GM23248 (cell line): ENCODE data around the gene PIF1. TPM values are rescaled to one million over a fixed set of nuclear protein-coding genes. Genes with fewer than 3 reads are reported as not detected.

Experiments used
- DNase-seq: peaks from one replicate; pipeline ENCODE4 v3.0.0-alpha.2; 2015
- H2AFZ ChIP-seq: fragments of 200-600 bp; sonication (generic); 2 replicates; pipeline ENCODE4 v1.6.1; 2016; ENCODE audit warnings: antibody characterized with exemption
- H3F3A ChIP-seq: fragments of 200-600 bp; sonication (generic); 2 replicates; pipeline ENCODE4 v1.6.1; 2016; ENCODE audit warnings: mild to moderate bottlenecking, antibody characterized with exemption, mixed run types; ENCODE audit not compliant: insufficient read depth
- H3K27ac ChIP-seq: fragments of 200-600 bp; sonication (generic); 2 replicates; pipeline ENCODE4 v1.5.1; 2016; ENCODE audit warnings: mild to moderate bottlenecking
- H3K27me3 ChIP-seq: fragments of 200-600 bp; sonication (generic); replicated peaks from 2 replicates; pipeline ENCODE4 v1.6.1; 2016; ENCODE audit warnings: mild to moderate bottlenecking; ENCODE audit not compliant: insufficient read depth
- H3K36me3 ChIP-seq: fragments of 200-600 bp; sonication (generic); 2 replicates; pipeline ENCODE4 v1.6.1; 2016; ENCODE audit warnings: low read depth, mild to moderate bottlenecking
- H3K4me1 ChIP-seq: fragments of 200-600 bp; sonication (generic); 2 replicates; pipeline ENCODE4 v1.6.1; 2016; ENCODE audit warnings: mild to moderate bottlenecking; ENCODE audit not compliant: insufficient read depth
- H3K4me2 ChIP-seq: fragments of 200-600 bp; sonication (generic); one replicate; pipeline ENCODE4 v1.6.1; 2016; ENCODE audit warnings: mild to moderate bottlenecking; ENCODE audit not compliant: unreplicated experiment
- H3K4me3 ChIP-seq: fragments of 200-600 bp; sonication (generic); 2 replicates; pipeline ENCODE4 v1.5.1; 2016; ENCODE audit warnings: mild to moderate bottlenecking
- H3K79me2 ChIP-seq: fragments of 200-600 bp; sonication (generic); 2 replicates; pipeline ENCODE4 v1.6.1; 2016; ENCODE audit warnings: mild to moderate bottlenecking; ENCODE audit not compliant: insufficient read depth
- H3K9ac ChIP-seq: fragments of 200-600 bp; sonication (generic); 2 replicates; pipeline ENCODE4 v1.6.1; 2016; ENCODE audit warnings: mild to moderate bottlenecking
- H3K9me2 ChIP-seq: fragments of 200-600 bp; sonication (generic); 2 replicates; pipeline ENCODE4 v1.6.1; 2016; ENCODE audit warnings: mixed run types, mild to moderate bottlenecking, moderate library complexity; ENCODE audit not compliant: insufficient read depth
- H3K9me3 ChIP-seq: fragments of 200-600 bp; sonication (generic); one replicate; pipeline ENCODE4 v1.6.1; 2017; ENCODE audit warnings: low read depth
- H4K20me1 ChIP-seq: fragments of 200-600 bp; sonication (generic); 2 replicates; pipeline ENCODE4 v1.6.0; 2016; ENCODE audit not compliant: insufficient read depth
- EZH2 ChIP-seq: fragments of 200-600 bp; sonication (generic); IDR thresholded peaks from 2 replicates; pipeline ENCODE4 v1.6.1; 2018; ENCODE audit warnings: antibody characterized with exemption, mild to moderate bottlenecking; ENCODE audit not compliant: insufficient read depth, poor library complexity, severe bottlenecking
- EZH2phosphoT487 ChIP-seq: fragments of 200-600 bp; sonication (generic); IDR thresholded peaks from 2 replicates; pipeline ENCODE4 v1.6.1; 2018; ENCODE audit warnings: antibody characterized with exemption, moderate library complexity, mild to moderate bottlenecking, low read depth; ENCODE audit not compliant: insufficient read depth
- WGBS, 2 experiments: methylation state at CpG; one replicate each; pipeline ENCODE4 v1.1.6; 2015 to 2017; ENCODE audit warnings: low lambda C conversion rate in 2 of 2, low coverage in 1 of 2; ENCODE audit errors: missing lambda C conversion rate in 2 of 2; 5-methylcytosine and 5-hydroxymethylcytosine counted together
- in situ Hi-C: fragments of 300-500 bp; cut with MboI; formaldehyde crosslinking; loops from 2 replicates; pipeline ENCODE4 v1.15.0; 2020
- polyA plus RNA-seq: library from polyadenylated mRNA; unstranded; fragments of >200 nt; fragmentation: Nextera tagmentation; extraction: Ambion mirVana; gene quantifications from 2 replicates; pipeline ENCODE4 v1.2.1, GENCODE V29; 2016
- total RNA-seq: library from RNA; depleted of rRNA; stranded (reverse); fragments of >200 nt; shearing (Covaris generic); gene quantifications from 2 replicates; pipeline ENCODE4 v1.2.3, GENCODE V29; 2014

Gene PIF1
- total and polyA plus RNA-seq, 2 experiments from 2014 or later = 7.0 to 9.7 TPM

DNA sequence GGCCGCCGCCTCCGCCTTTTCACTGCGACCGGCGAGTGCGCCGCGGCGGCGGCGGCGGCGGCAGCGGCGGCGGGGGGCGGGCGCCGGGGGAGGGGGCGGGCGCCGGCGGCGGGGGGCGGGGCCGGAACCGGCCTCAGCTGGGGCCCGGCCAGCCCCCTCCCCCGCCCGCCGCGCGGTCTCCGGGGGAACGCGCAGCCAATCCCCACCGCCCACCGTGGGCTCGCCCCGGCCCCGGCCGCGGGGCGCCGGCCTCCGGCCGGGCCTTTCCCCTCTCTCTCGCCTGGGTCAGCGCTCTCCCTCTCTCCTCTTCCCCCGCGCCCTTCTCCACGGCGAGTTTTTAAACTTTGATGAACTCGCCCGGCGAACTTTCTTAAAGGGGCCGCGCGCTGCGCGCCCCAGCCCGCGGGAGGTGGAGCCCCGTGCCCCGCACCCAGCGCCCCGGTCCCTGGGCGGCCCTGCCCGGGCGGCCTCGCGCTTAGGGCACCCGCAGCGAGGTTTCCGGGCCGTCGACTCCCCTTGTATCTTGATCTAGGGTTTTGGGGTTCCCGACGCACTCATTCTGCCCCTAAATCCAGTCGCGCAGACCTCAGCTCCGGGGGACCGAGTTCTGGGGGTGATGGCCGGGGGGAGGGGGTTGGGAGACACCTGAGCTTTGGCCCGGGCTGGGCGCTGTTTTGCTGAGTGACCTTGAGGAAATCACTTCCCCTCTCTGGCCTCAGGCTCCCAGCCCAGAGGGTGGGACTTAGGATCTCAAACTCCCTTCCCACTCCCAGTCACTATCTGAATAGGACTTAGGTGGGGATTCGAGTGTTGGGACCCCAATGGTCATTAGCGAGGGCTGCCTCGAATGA, 49.7 kb downstream of the PIF1 start, which contains the start of gene RBPMS2:
RBPMS2 (minus strand) TSS at position 39 of the 851 bp plus-strand sequence. CDS start 270 bp downstream, outside the sequence.
- peak within 1 kb of the TSS; percentile 83 for H3K4me2 ChIP-seq
- no peaks in the 10 kb centered on the region for H3K9me3 ChIP-seq
- H3K4me3 ChIP-seq = peak within 1 kb of the TSS; percentile 68
- H3K4me1 ChIP-seq = no peaks in the 10 kb centered on the region
- no peaks in the 10 kb centered on the region for H3K36me3 ChIP-seq
- H3K79me2 ChIP-seq = no peaks in the 10 kb centered on the region
- in situ Hi-C loops = no loop called here
- no peak within 1 kb of the TSS for H3K27ac ChIP-seq
- H3K9me2 ChIP-seq = no peaks in the 10 kb centered on the region
- H4K20me1 ChIP-seq = no peaks in the 10 kb centered on the region
- 3% methylated on average over 40 to 61 of the region's 90 CpGs for WGBS, 2 experiments
- H3F3A ChIP-seq = no peaks in the 10 kb centered on the region
- DNase-seq = peak; percentile 48
- peak within 1 kb of the TSS; percentile 78 for H2AFZ ChIP-seq
- peaks cover 4% of the 10 kb centered on the region; the same call in 1 of the 2 replicates for H3K27me3 ChIP-seq
- H3K9ac ChIP-seq = peak within 1 kb of the TSS; percentile 26; the same call in 1 of the 2 replicates
- TF ChIP-seq EZH2phosphoT487 (no peak), EZH2 (no peak)

DNA sequence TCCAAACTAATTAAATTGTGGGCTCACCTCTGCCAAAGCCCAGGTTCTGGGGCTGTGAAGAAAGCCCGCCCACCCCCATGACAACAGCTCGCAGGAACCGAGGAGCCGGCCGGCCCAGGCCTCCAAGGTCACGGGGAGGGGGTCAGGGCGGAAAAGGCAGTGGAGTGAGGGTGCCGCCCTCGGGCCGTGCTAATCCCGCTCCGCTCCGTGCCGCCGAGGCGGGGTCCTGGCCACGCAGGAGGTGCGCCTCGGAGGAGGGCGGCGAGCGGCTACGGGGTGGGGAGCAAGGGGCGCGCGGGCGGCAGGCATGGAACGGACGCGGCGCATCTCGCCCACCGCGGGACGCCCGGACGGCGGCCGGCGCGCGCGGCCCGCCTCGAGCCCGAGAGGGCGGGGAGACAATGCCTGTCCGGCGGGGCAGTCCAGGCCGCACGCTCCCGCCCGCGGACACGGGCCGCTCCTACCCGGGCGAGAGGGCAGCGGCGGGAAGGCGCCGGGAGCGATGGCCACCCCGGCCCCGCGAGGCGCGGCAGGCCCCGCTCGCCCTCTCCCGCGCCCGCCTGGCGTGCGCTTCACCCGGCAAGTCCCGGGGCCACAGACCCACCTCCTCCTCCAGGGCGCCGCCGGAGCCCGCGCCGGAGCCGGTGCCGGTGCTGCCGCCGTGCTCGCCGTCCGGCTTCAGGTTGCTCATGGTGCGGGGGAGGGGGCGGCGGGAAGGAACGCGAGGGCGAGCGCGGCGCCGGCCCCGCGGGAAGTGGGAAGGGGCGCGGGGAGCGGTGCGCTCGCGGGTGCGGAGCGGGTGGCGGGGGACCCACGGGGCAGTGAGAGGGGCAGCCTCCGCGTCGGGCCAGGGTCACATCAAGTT, 50.6 kb downstream of the PIF1 start:
- Histone ChIP-seq H3F3A (no peaks in the 10 kb centered on the region), H3K4me1 (no peaks in the 10 kb centered on the region), H4K20me1 (no peaks in the 10 kb centered on the region), H3K4me3 (peak overlapping the region; percentile 66), H2AFZ (peak overlapping the region; percentile 63), H3K9me3 (no peaks in the 10 kb centered on the region), H3K79me2 (no peaks in the 10 kb centered on the region), H3K9me2 (no peaks in the 10 kb centered on the region), H3K27me3 (peaks cover 4% of the 10 kb centered on the region; the same call in 1 of the 2 replicates), H3K9ac (no peak overlapping the region), H3K27ac (no peak overlapping the region), H3K36me3 (no peaks in the 10 kb centered on the region), H3K4me2 (peak overlapping the region; percentile 57)
- DNase-seq = peak; percentile 43
- in situ Hi-C loops = no loop called here
- no peak for TF ChIP-seq EZH2phosphoT487
- WGBS, 2 experiments = 4 to 6% methylated on average over 26 to 75 of the region's 115 CpGs

DNA sequence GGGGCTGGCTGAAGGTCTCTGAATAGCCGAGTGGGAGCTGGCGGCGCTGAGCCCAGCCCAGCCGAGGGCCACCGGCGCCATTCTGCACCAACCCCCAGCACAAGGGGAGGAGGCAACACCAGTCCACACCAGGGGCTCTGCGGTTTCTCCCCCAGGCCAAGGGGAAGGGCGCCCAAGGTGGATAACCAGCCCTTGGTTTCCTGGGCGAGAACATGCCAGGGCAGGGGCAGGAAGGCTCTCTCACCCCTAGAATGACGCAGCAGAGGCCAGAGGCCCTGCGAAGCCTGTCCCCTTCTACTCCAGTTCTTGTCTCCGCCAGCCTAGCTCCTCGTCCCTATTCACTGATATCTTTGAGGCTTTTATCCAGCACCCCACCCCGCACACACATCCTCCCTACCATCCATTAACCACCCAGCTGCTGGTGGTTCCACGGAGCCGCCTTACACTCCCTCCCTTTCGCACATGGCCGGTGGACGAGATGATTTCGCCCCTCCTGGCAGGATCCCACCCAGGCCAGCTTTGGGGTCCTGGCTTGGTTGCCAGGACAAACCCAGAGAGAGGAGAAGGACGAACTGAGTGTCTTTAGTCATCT, 51.3 kb downstream of the PIF1 start:
- Histone ChIP-seq H3F3A (no peaks in the 10 kb centered on the region), H3K79me2 (no peaks in the 10 kb centered on the region), H3K36me3 (no peaks in the 10 kb centered on the region), H3K27me3 (peaks cover 4% of the 10 kb centered on the region; the same call in 1 of the 2 replicates), H3K9ac (no peak overlapping the region), H3K9me2 (no peaks in the 10 kb centered on the region), H3K9me3 (no peaks in the 10 kb centered on the region), H3K4me1 (no peaks in the 10 kb centered on the region), H3K4me2 (no peak overlapping the region), H4K20me1 (no peaks in the 10 kb centered on the region), H3K4me3 (no peak overlapping the region), H3K27ac (no peak overlapping the region), H2AFZ (no peak overlapping the region)
- 78% methylated on average over 19 to 21 of the region's 21 CpGs for WGBS, 2 experiments
- in situ Hi-C loops = no loop called here
- TF ChIP-seq EZH2phosphoT487 (no peak), EZH2 (peak; percentile 47)
- no peak for DNase-seq

DNA sequence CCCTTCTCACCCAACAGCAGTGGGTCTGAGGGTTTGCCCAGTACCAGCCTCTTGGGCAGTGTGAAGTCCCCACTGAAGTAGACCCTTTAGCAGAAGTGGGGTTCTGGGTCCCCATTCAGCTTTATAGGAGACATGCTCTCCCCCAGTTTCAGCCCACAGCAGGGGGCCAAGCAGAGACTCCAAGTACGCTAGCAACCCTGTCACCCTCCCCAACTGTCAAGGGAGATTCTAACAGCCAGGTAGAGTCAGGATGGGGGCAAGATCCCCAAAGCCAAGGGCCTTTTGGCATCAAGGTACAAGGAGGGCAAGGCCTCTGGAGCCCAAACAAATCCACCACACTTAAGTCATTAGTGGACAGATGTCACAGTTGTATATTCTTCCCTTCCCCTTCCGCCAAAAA, 51.8 kb downstream of the PIF1 start:
- Histone ChIP-seq H3K4me1 (no peaks in the 10 kb centered on the region), H3K4me2 (no peak overlapping the region), H3K27ac (no peak overlapping the region), H3K9me2 (no peaks in the 10 kb centered on the region), H3K79me2 (no peaks in the 10 kb centered on the region), H3K36me3 (no peaks in the 10 kb centered on the region), H3K27me3 (peaks cover 4% of the 10 kb centered on the region; the same call in 1 of the 2 replicates), H4K20me1 (no peaks in the 10 kb centered on the region), H2AFZ (no peak overlapping the region), H3K4me3 (no peak overlapping the region), H3F3A (no peaks in the 10 kb centered on the region), H3K9me3 (no peaks in the 10 kb centered on the region), H3K9ac (no peak overlapping the region)
- no peak for TF ChIP-seq EZH2phosphoT487
- TF ChIP-seq EZH2 = no peak
- WGBS, 2 experiments = 93 to 100% methylated on average over 2 of the region's 2 CpGs
- in situ Hi-C loops = no loop called here
- DNase-seq = no peak
